Measurements from ENCODE around the gene CFAP100.

GRCh38 chr3:126469479-126469878 is 74.8 kb downstream of the CFAP100 start:
- TF ChIP-seq POLR2A (IDR thresholded peaks at IDR 0.05; ENCODE audit: low read depth, low read length) (no peak), POLR2AphosphoS5 (IDR thresholded peaks at IDR 0.05; ENCODE audit: low read depth, low read length) (no peak)

Measured in GM12892 (cell line).